ENCODE measurements around the gene MEGF6.

The MEGF6 gene

DNA sequence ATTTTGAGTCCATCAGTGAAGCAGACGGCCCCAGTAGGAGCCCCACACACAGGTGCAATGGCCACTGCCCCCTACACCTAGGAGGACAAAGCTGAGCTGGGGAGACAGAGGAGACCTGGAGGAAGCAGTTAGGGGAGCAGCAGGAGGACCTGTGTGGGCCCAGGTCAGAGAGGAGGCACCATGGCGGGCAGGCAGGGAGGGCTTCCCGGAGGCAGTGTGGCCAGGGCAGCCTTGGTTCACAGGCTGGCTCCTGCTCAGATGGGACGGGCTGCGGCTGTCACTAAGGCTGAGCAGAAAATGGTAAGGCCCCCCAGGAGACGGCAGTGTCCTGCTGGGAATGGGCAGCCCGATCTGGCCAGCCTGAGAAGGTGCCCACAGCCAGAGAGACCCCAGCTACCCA is 15.4 kb downstream of the MEGF6 start:
- TF ChIP-seq Cebpa-rat (IDR thresholded peaks at IDR 0.05): no peak
- no peak overlapping the region for H3K4me3 ChIP-seq
- H3K36me3 ChIP-seq: peaks cover 21% of the 10 kb centered on the region
- no peak overlapping the region for H3K27ac ChIP-seq
- no peaks in the 10 kb centered on the region for H3K27me3 ChIP-seq
- no peak overlapping the region for H3K9ac ChIP-seq
- H4K20me1 ChIP-seq: peaks cover 83% of the 10 kb centered on the region
- H3K9me3 ChIP-seq: no peaks in the 10 kb centered on the region
- peaks cover 98% of the 10 kb centered on the region for H3K4me1 ChIP-seq
- H3K4me2 ChIP-seq: peak overlapping the region; percentile 94

GRCh38 chr1:3594706-3595377 is 16.5 kb downstream of the MEGF6 start:
- Histone ChIP-seq H3K9ac (no peak overlapping the region), H3K4me2 (peak overlapping the region; percentile 94), H3K9me3 (no peaks in the 10 kb centered on the region), H3K27me3 (no peaks in the 10 kb centered on the region), H3K36me3 (peaks cover 23% of the 10 kb centered on the region), H3K27ac (no peak overlapping the region), H3K4me3 (no peak overlapping the region), H3K4me1 (peaks cover 97% of the 10 kb centered on the region), H4K20me1 (peaks cover 83% of the 10 kb centered on the region)
- TF ChIP-seq Cebpa-rat (IDR thresholded peaks at IDR 0.05): no peak

GRCh38 chr1:3593745-3594144 is 17.6 kb downstream of the MEGF6 start:
- Histone ChIP-seq H3K36me3 (peaks cover 32% of the 10 kb centered on the region), H3K4me3 (peak overlapping the region; percentile 41), H3K27ac (peak overlapping the region; percentile 71), H3K27me3 (no peaks in the 10 kb centered on the region), H3K9ac (no peak overlapping the region; the same call in 1 of the 2 replicates), H4K20me1 (peaks cover 83% of the 10 kb centered on the region), H3K4me1 (peaks cover 86% of the 10 kb centered on the region), H3K4me2 (peak overlapping the region; percentile 94), H3K9me3 (no peaks in the 10 kb centered on the region)
- TF ChIP-seq Cebpa-rat (IDR thresholded peaks at IDR 0.05): no peak

DNA sequence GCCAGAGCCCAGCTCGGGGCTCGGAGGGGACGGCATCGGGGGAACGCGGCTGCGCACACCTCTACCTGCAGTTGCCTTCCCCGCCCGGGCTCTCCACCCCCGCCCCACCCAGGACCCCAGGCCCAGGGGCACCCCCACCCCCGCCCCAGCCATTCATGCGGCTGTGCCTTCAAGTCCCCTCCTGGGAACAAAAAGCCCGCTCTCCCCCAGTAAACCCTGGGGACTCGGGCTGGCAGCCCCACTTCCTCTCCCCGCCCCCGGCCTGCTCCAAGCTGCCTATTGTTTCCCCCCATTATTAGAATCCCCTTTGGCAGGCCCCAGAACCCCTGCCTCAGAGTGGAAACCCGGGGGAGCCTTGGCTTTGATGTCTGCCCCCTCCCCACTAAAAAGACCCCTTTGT is 18.0 kb downstream of the MEGF6 start:
- H3K4me1 ChIP-seq: peaks cover 82% of the 10 kb centered on the region
- peak overlapping the region; percentile 94 for H3K4me2 ChIP-seq
- H4K20me1 ChIP-seq: peaks cover 82% of the 10 kb centered on the region
- H3K36me3 ChIP-seq: peaks cover 32% of the 10 kb centered on the region
- no peaks in the 10 kb centered on the region for H3K27me3 ChIP-seq
- no peaks in the 10 kb centered on the region for H3K9me3 ChIP-seq
- peak overlapping the region; percentile 71 for H3K27ac ChIP-seq
- peak overlapping the region; percentile 41 for H3K4me3 ChIP-seq
- H3K9ac ChIP-seq: no peak overlapping the region; the same call in 1 of the 2 replicates
- no peak for TF ChIP-seq Cebpa-rat (IDR thresholded peaks at IDR 0.05)

GRCh38 chr1:3590951-3591865 is 20.1 kb downstream of the MEGF6 start:
- peaks cover 62% of the 10 kb centered on the region for H3K4me1 ChIP-seq
- H4K20me1 ChIP-seq: peaks cover 80% of the 10 kb centered on the region
- no peak overlapping the region for H3K9ac ChIP-seq
- no peak for TF ChIP-seq Cebpa-rat (IDR thresholded peaks at IDR 0.05)
- no peaks in the 10 kb centered on the region; the same call in 1 of the 2 replicates for H3K9me3 ChIP-seq
- H3K4me3 ChIP-seq: no peak overlapping the region
- no peak overlapping the region for H3K27ac ChIP-seq
- H3K27me3 ChIP-seq: no peaks in the 10 kb centered on the region
- H3K4me2 ChIP-seq: peak overlapping the region; percentile 94
- H3K36me3 ChIP-seq: peaks cover 39% of the 10 kb centered on the region

DNA sequence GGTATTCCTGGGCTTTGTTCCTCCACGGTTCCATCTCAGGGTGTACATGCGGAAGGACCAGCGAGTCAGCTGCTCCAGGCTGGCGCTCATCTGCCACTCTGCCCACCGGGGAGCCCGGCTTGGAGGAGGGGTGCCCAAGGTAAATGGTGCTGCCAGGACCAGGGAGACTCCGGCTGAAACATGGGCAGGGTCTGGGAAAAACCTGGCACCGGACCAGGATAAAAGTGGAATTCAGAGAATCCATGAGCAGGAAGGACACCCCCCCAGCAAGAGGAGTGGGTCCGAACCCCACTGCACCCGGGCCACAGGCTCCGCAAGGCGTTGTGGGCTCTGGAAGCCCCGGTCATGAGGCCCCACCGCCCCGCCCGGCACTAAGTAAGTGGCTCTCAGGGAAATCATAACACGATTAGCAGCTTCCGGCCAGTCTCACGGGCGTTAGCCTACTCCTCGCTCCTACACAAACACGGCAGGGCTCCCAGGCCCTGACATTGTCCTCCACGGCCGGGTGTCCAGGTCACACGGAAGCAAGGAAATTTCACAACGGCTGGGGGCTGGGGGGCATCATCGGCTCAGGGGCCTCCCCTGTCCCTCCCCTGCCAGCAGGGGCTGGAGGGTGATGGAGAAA is 21.1 kb downstream of the MEGF6 start:
- H3K9me3 ChIP-seq: no peaks in the 10 kb centered on the region; the same call in 1 of the 2 replicates
- H3K4me1 ChIP-seq: peaks cover 53% of the 10 kb centered on the region
- no peak overlapping the region for H3K9ac ChIP-seq
- H3K4me2 ChIP-seq: peak overlapping the region; percentile 94; the same call in 1 of the 2 replicates
- H3K27ac ChIP-seq: no peak overlapping the region
- peaks cover 46% of the 10 kb centered on the region for H3K36me3 ChIP-seq
- no peak overlapping the region for H3K4me3 ChIP-seq
- peaks cover 72% of the 10 kb centered on the region for H4K20me1 ChIP-seq
- H3K27me3 ChIP-seq: no peaks in the 10 kb centered on the region
- TF ChIP-seq Cebpa-rat (IDR thresholded peaks at IDR 0.05): no peak

GRCh38 chr1:3588395-3588794 is 22.9 kb downstream of the MEGF6 start:
- H3K9ac ChIP-seq: no peak overlapping the region
- H3K9me3 ChIP-seq: peaks cover 12% of the 10 kb centered on the region; the same call in 1 of the 2 replicates
- H3K4me2 ChIP-seq: no peak overlapping the region
- no peaks in the 10 kb centered on the region for H3K27me3 ChIP-seq
- H3K4me1 ChIP-seq: peaks cover 47% of the 10 kb centered on the region
- no peak for TF ChIP-seq Cebpa-rat (IDR thresholded peaks at IDR 0.05)
- H3K36me3 ChIP-seq: peaks cover 55% of the 10 kb centered on the region
- H3K4me3 ChIP-seq: no peak overlapping the region
- peaks cover 73% of the 10 kb centered on the region for H4K20me1 ChIP-seq
- H3K27ac ChIP-seq: no peak overlapping the region

- Histone ChIP-seq H3K9me3 (peaks cover 12% of the 10 kb centered on the region; the same call in 1 of the 2 replicates), H3K27ac (no peak overlapping the region)
Observed at GRCh38 chr1:3586986-3587759, 24.1 kb downstream of the MEGF6 start.

More at GRCh38 chr1:3586986-3587759, 24.1 kb downstream of the MEGF6 start:
- TF ChIP-seq Cebpa-rat (IDR thresholded peaks at IDR 0.05): no peak
- peaks cover 52% of the 10 kb centered on the region for H3K36me3 ChIP-seq
- peaks cover 79% of the 10 kb centered on the region for H4K20me1 ChIP-seq
- H3K4me3 ChIP-seq: no peak overlapping the region
- no peak overlapping the region for H3K4me2 ChIP-seq
- peaks cover 45% of the 10 kb centered on the region for H3K4me1 ChIP-seq
- no peaks in the 10 kb centered on the region for H3K27me3 ChIP-seq
- H3K9ac ChIP-seq: no peak overlapping the region
